ENCODE measurements around the gene NDUFS8. TPM values are rescaled to one million over a fixed set of nuclear protein-coding genes. Genes with fewer than 3 reads are reported as not detected.
A peak's percentile ranks its signal among the peaks of the same experiment; 100 is the strongest.

NDUFS8 gene
- total RNA-seq, 2 experiments from 2014 or later: 161 TPM

- Mint-ChIP-seq H3K4me3 (no peak overlapping the region), H3K27ac (no peak overlapping the region), H3K36me3 (no peaks in the 10 kb centered on the region), H3K9me3 (ENCODE audit: low read depth) (no peaks in the 10 kb centered on the region), H3K27me3 (peaks cover 2% of the 10 kb centered on the region), H3K4me1 (peaks cover 21% of the 10 kb centered on the region)
- ATAC-seq (no peak), DNase-seq (no peak)
- CTCF ChIA-PET: no interaction called here
Observed at GRCh38 chr11:68026391-68027105, 3.9 kb upstream of the NDUFS8 start.

- Mint-ChIP-seq H3K27me3 (peaks cover 2% of the 10 kb centered on the region), H3K4me3 (no peak overlapping the region), H3K4me1 (peaks cover 24% of the 10 kb centered on the region), H3K9me3 (ENCODE audit: low read depth) (no peaks in the 10 kb centered on the region), H3K36me3 (no peaks in the 10 kb centered on the region), H3K27ac (no peak overlapping the region)
- ATAC-seq: no peak
- no peak for DNase-seq
- CTCF ChIA-PET: no interaction called here
Observed at GRCh38 chr11:68027667-68028066, 2.8 kb upstream of the NDUFS8 start.

DNA sequence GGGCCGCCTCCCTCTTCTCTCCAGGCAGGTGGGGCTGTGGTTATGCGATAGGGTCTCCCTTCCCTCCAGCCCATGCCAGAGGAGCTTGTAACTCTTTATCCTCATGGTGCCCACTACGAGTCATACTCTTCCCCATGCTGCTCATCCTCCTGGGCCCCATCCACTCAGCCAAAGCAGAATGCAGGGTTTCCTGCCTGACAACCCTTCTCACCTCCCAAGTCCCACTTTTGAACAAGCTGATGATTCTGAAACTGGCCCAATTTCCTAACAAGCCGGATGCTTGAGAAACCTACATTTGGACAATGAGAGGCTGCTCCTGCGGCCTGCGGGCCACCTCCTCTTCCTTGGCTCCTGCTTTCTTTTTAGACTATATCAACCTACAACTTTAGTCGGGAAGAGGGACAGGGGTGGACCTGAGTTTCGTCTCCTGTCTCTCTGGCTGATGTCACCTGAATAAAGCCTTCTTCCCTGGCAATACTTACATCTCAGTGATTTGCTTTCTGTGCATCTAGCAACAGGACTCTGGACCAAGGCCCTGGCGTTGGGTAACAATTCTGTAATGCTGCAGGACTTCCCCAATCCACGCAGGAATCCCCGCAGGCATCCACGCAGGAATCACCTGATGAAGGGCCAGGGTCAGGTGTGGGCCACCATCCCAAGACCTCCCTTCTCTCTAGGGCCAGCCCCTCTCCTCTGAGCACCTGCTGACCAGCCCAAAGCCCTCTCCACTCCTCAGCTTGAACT is 1.5 kb upstream of the NDUFS8 start:
- no peak for DNase-seq
- Mint-ChIP-seq H3K36me3 (peaks cover 2% of the 10 kb centered on the region), H3K27ac (peak overlapping the region; percentile 58), H3K4me1 (peaks cover 26% of the 10 kb centered on the region), H3K4me3 (peak overlapping the region; percentile 98), H3K27me3 (peaks cover 2% of the 10 kb centered on the region), H3K9me3 (ENCODE audit: low read depth) (no peaks in the 10 kb centered on the region)
- ATAC-seq: no peak
- CTCF ChIA-PET: no interaction called here

GRCh38 chr11:68031144-68031464 is 623 bp downstream of the NDUFS8 start:
- DNase-seq: peak; percentile 49

DNA sequence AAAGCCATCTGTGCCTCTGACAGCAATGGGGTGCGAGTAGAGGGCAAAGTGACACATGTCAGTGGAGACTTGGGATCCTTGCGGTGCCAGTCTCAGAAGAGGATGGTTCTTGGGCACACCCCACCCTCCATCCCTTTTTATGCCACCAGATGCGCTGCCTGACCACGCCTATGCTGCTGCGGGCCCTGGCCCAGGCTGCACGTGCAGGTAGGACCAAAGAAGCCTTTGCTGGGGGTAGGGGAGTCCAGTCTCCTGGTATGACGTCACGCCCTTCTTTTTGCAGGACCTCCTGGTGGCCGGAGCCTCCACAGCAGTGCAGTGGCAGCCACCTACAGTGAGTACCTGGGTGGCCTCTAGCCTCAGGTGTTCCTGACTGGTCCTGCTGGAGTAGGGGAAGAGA is 1.5 kb downstream of the NDUFS8 start:
- Mint-ChIP-seq H3K4me1 (peaks cover 41% of the 10 kb centered on the region), H3K27ac (peak overlapping the region; percentile 30), H3K36me3 (peaks cover 5% of the 10 kb centered on the region), H3K4me3 (peak overlapping the region; percentile 98), H3K27me3 (no peaks in the 10 kb centered on the region), H3K9me3 (ENCODE audit: low read depth) (no peaks in the 10 kb centered on the region)
- DNase-seq: no peak
- ATAC-seq: no peak
- CTCF ChIA-PET: interaction anchor here (1.6 to 2.7 kb wide), 2 partner anchors 8 to 177 kb away, joined by 4 to 11 read pairs; partner anchors contain the start of gene TCIRG1

More at GRCh38 chr11:68031144-68031464, 623 bp downstream of the NDUFS8 start:
- H3K9me3 Mint-ChIP-seq (ENCODE audit: low read depth): no peaks in the 10 kb centered on the region
- peak overlapping the region; percentile 98 for H3K4me3 Mint-ChIP-seq
- peak overlapping the region; percentile 97 for H3K27ac Mint-ChIP-seq
- CTCF ChIA-PET: interaction anchor here (1.6 to 2.7 kb wide), 2 partner anchors 9 to 178 kb away, joined by 4 to 11 read pairs; partner anchors contain the start of gene TCIRG1
- peaks cover 35% of the 10 kb centered on the region for H3K4me1 Mint-ChIP-seq
- ATAC-seq: no peak
- no peaks in the 10 kb centered on the region for H3K27me3 Mint-ChIP-seq
- H3K36me3 Mint-ChIP-seq: peaks cover 5% of the 10 kb centered on the region

GRCh38 chr11:68032997-68033707 is 2.7 kb downstream of the NDUFS8 start:
- no peaks in the 10 kb centered on the region for H3K27me3 Mint-ChIP-seq
- no peak for ATAC-seq
- H3K27ac Mint-ChIP-seq: no peak overlapping the region
- H3K4me3 Mint-ChIP-seq: no peak overlapping the region
- H3K4me1 Mint-ChIP-seq: peaks cover 50% of the 10 kb centered on the region
- CTCF ChIA-PET: no interaction called here
- H3K9me3 Mint-ChIP-seq (ENCODE audit: low read depth): no peaks in the 10 kb centered on the region
- no peak for DNase-seq
- peaks cover 5% of the 10 kb centered on the region for H3K36me3 Mint-ChIP-seq

GRCh38 chr11:68033708-68034045 is 3.2 kb downstream of the NDUFS8 start:
- H3K36me3 Mint-ChIP-seq: peaks cover 5% of the 10 kb centered on the region
- no peak overlapping the region for H3K4me3 Mint-ChIP-seq
- no peaks in the 10 kb centered on the region for H3K27me3 Mint-ChIP-seq
- CTCF ChIA-PET: no interaction called here
- DNase-seq: no peak
- peaks cover 52% of the 10 kb centered on the region for H3K4me1 Mint-ChIP-seq
- no peaks in the 10 kb centered on the region for H3K9me3 Mint-ChIP-seq (ENCODE audit: low read depth)
- peak overlapping the region; percentile 32 for H3K27ac Mint-ChIP-seq
- no peak for ATAC-seq

GRCh38 chr11:68035266-68035876 is 4.9 kb downstream of the NDUFS8 start:
- peaks cover 40% of the 10 kb centered on the region for H3K4me1 Mint-ChIP-seq
- no peaks in the 10 kb centered on the region for H3K9me3 Mint-ChIP-seq (ENCODE audit: low read depth)
- peak overlapping the region; percentile 96 for H3K27ac Mint-ChIP-seq
- H3K4me3 Mint-ChIP-seq: no peak overlapping the region
- no peaks in the 10 kb centered on the region for H3K27me3 Mint-ChIP-seq
- peaks cover 5% of the 10 kb centered on the region for H3K36me3 Mint-ChIP-seq
- CTCF ChIA-PET: interaction anchor here (1.5 kb wide), 1 partner anchor 173 kb away, joined by 4 read pairs; no protein-coding TSS in a partner anchor
- no peak for DNase-seq
- no peak for ATAC-seq

DNA sequence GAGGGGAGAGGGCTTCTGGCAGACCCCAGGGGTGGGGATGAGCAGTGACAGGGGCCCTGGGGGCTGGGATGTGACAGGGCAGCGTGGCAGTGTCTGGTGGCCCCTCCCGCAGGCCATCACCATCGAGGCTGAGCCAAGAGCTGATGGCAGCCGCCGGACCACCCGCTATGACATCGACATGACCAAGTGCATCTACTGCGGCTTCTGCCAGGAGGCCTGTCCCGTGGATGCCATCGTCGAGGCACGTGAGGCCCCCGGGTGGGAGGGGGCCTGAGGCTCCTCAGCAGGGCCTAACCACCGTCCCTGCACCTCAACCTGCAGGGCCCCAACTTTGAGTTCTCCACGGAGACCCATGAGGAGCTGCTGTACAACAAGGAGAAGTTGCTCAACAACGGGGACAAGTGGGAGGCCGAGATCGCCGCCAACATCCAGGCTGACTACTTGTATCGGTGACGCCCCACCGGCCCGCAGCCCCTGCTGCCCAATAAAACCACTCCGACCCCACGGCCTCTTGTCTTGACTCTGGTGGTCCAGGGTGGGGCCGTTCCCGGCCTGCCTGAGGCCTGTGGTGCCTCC is 5.7 kb downstream of the NDUFS8 start:
- H3K27me3 Mint-ChIP-seq: no peaks in the 10 kb centered on the region
- H3K36me3 Mint-ChIP-seq: peaks cover 5% of the 10 kb centered on the region
- DNase-seq (no peak), ATAC-seq (no peak)
- H3K9me3 Mint-ChIP-seq (ENCODE audit: low read depth): no peaks in the 10 kb centered on the region
- H3K4me1 Mint-ChIP-seq: peaks cover 42% of the 10 kb centered on the region
- CTCF ChIA-PET: no interaction called here
- H3K27ac Mint-ChIP-seq: peak overlapping the region; percentile 96
- peak overlapping the region; percentile 13 for H3K4me3 Mint-ChIP-seq

DNA sequence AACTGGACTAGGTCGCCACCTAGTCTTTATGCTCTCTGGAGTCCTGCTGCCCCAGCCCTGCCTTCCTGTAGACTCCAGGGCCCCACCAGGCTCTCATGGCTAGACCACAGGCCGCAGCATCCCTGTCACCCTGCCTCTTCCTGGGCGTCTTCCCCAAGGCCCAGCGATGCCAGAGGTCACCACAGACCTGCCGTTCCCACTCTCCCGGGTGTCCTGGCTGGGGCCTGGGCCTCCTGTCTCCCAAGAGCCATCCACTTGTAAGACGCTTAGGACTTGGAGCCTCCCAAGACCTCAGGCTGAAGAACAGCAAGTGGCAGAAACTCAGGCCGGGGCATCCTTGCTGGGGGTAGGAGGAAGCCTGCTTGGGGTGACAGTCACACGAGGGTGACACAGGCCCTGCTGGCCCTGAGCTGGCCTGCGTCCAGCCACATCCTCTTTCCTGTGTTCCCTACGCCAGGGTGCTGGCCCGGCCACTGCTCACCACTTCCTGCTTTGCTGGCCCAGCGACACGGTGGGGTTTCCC is 6.3 kb downstream of the NDUFS8 start:
- ATAC-seq: peak; percentile 37
- no peaks in the 10 kb centered on the region for H3K9me3 Mint-ChIP-seq (ENCODE audit: low read depth)
- H3K27me3 Mint-ChIP-seq: no peaks in the 10 kb centered on the region
- H3K36me3 Mint-ChIP-seq: peaks cover 7% of the 10 kb centered on the region
- peak overlapping the region; percentile 96 for H3K27ac Mint-ChIP-seq
- H3K4me1 Mint-ChIP-seq: peaks cover 42% of the 10 kb centered on the region
- DNase-seq: peak; percentile 74
- CTCF ChIA-PET: interaction anchor here (1.1 kb wide), 1 partner anchor 23 kb away, joined by 3 read pairs; no protein-coding TSS in a partner anchor
- H3K4me3 Mint-ChIP-seq: peak overlapping the region; percentile 13

- CTCF ChIA-PET: interaction anchor here (1.1 to 1.3 kb wide), 2 partner anchors 22 to 28 kb away, joined by 3 read pairs; no protein-coding TSS in a partner anchor
- no peaks in the 10 kb centered on the region for H3K27me3 Mint-ChIP-seq
- no peak for DNase-seq
- H3K27ac Mint-ChIP-seq: peak overlapping the region; percentile 96
- no peak for ATAC-seq
- no peaks in the 10 kb centered on the region for H3K9me3 Mint-ChIP-seq (ENCODE audit: low read depth)
- H3K4me3 Mint-ChIP-seq: peak overlapping the region; percentile 18
- H3K36me3 Mint-ChIP-seq: peaks cover 8% of the 10 kb centered on the region
- H3K4me1 Mint-ChIP-seq: peaks cover 42% of the 10 kb centered on the region
Observed at GRCh38 chr11:68037411-68038225, 7.1 kb downstream of the NDUFS8 start.

GRCh38 chr11:68038226-68038717 is 7.8 kb downstream of the NDUFS8 start:
- peak overlapping the region; percentile 89 for H3K4me3 Mint-ChIP-seq
- peaks cover 42% of the 10 kb centered on the region for H3K4me1 Mint-ChIP-seq
- H3K36me3 Mint-ChIP-seq: peaks cover 8% of the 10 kb centered on the region
- DNase-seq (no peak), ATAC-seq (no peak)
- no peaks in the 10 kb centered on the region for H3K27me3 Mint-ChIP-seq
- CTCF ChIA-PET: interaction anchor here (1.3 kb wide), 1 partner anchor 29 kb away, joined by 3 read pairs; no protein-coding TSS in a partner anchor
- H3K27ac Mint-ChIP-seq: peak overlapping the region; percentile 70
- H3K9me3 Mint-ChIP-seq (ENCODE audit: low read depth): no peaks in the 10 kb centered on the region

Measured in activated CD8-positive, alpha-beta memory T cell treated with anti-CD3 and anti-CD28 coated beads, Interleukin-2, amount 10 ng/mL, durations not matched to agents 7 days and 5 days (primary cell).